ENCODE data around the gene CAPN12. TPM values are rescaled to one million over a fixed set of nuclear protein-coding genes. Genes with fewer than 3 reads are reported as not detected.

CAPN12 gene
- total and polyA plus RNA-seq, 7 experiments from 2014 or later, result 0.84 to 5.1 (median 2.6) TPM; not detected in 1

DNA sequence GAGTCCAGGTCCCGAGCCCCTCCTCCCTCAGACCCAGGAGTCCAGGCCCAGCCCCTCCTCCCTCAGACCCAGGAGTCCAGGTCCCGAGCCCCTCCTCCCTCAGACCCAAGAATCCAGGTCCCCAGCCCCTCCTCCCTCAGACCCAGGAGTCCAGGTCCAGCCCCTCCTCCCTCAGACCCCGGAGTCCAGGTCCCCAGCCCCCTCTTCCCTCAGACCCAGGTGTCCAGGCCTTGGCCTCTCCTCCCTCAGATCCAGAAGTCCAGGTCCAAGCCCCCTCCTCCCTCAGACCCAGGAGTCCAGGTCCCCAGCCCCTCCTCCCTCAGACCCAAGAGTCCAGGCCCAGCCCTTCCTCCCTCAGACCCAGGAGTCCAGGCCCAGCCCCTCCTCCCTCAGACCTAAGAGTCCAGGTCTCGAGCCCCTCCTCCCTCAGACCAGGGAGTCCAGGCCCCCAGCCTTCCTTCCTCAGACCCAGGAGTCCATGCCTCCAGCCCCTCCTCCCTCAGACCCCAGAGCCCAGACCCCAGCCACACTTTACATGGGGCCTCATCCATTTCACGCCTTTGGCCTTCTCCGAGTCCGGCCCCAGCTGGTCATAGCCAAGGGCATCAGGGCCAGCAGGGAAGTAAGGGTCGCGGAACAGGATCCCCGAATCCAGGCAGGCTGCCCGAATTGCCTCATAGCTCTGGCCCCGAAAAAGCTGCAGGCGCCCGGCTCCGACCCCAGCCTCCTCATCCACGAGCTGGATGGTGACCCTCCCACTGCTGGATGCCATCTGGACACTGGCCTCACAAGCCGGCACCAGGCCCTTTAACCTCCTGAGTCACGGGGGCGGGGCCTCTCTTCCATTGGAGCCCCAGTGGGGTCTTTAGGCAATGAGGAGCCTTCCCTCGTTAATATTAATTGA lies 628 bp downstream of the CAPN12 start:
- Mint-ChIP-seq H3K4me1 (peaks cover 0 to 13% (median 5%) of the 10 kb centered on the region in 7 donors), H3K27me3 (peaks cover 0 to 3% (median 0%) of the 10 kb centered on the region in 5 donors), H3K36me3 (no peaks in the 10 kb centered on the region), H3K9me3 (peaks cover 0 to 3% (median 0%) of the 10 kb centered on the region in 11 donors), H3K27ac (no peak overlapping the region), H3K4me3 (no peak overlapping the region)
- no peak overlapping the region for H3K4me3 ChIP-seq (ENCODE audit: low read length)
- intact Hi-C loops (cut with micrococcal nuclease), result no loop called here
- H3K36me3 ChIP-seq (ENCODE audit: control insufficient read depth in 2 of 3, insufficient read depth in 3 of 3, low read length in 3 of 3), result no peaks in the 10 kb centered on the region
- no peak overlapping the region for H3K27ac ChIP-seq (ENCODE audit: low read depth, low read length)
- ATAC-seq (no peak), DNase-seq (no peak)
- no peaks in the 10 kb centered on the region for H3K9me3 ChIP-seq (ENCODE audit: control insufficient read depth in 2 of 3, low read length in 3 of 3)
- peaks cover 0 to 9% of the 10 kb centered on the region in 2 donors for H3K4me1 ChIP-seq (ENCODE audit: control insufficient read depth in 2 of 2, insufficient read depth in 2 of 2, low read length in 2 of 2)
- ChIA-PET POLR2A (no interaction called here), CTCF (no interaction called here)
- no peaks in the 10 kb centered on the region for H3K27me3 ChIP-seq (ENCODE audit: control insufficient read depth in 2 of 2, insufficient read depth in 2 of 2, low read length in 2 of 2)

GRCh38 chr19:38742906-38743305 lies 1.4 kb downstream of the CAPN12 start:
- ATAC-seq (no peak), DNase-seq (no peak)
- no peaks in the 10 kb centered on the region for H3K36me3 ChIP-seq (ENCODE audit: control insufficient read depth in 2 of 3, insufficient read depth in 3 of 3, low read length in 3 of 3)
- peaks cover 0 to 11% of the 10 kb centered on the region in 2 donors for H3K4me1 ChIP-seq (ENCODE audit: control insufficient read depth in 2 of 2, insufficient read depth in 2 of 2, low read length in 2 of 2)
- H3K36me3 Mint-ChIP-seq, result no peaks in the 10 kb centered on the region
- no peak overlapping the region for H3K27ac Mint-ChIP-seq
- no peaks in the 10 kb centered on the region for H3K9me3 ChIP-seq (ENCODE audit: control insufficient read depth in 2 of 3, low read length in 3 of 3)
- intact Hi-C loops (cut with micrococcal nuclease), result no loop called here
- H3K27me3 Mint-ChIP-seq, result peaks cover 0 to 1% (median 0%) of the 10 kb centered on the region in 5 donors
- H3K4me1 Mint-ChIP-seq, result peaks cover 2 to 16% (median 7%) of the 10 kb centered on the region in 7 donors
- H3K4me3 Mint-ChIP-seq, result no peak overlapping the region
- H3K9me3 Mint-ChIP-seq, result peaks cover 0 to 3% (median 0%) of the 10 kb centered on the region in 11 donors
- no peak overlapping the region for H3K27ac ChIP-seq (ENCODE audit: low read depth, low read length)
- no peak overlapping the region for H3K4me3 ChIP-seq (ENCODE audit: low read length)
- no peaks in the 10 kb centered on the region for H3K27me3 ChIP-seq (ENCODE audit: control insufficient read depth in 2 of 2, insufficient read depth in 2 of 2, low read length in 2 of 2)
- ChIA-PET POLR2A (interaction anchor here (1.2 kb wide), 1 partner anchor 92 kb away, joined by 4 read pairs; no protein-coding TSS in a partner anchor), CTCF (interaction anchor here (0.6 kb wide), 1 partner anchor 20 kb away, joined by 3 read pairs; no protein-coding TSS in a partner anchor)

GRCh38 chr19:38742296-38742695 lies 2.0 kb downstream of the CAPN12 start:
- Mint-ChIP-seq H3K9me3 (peaks cover 0 to 3% (median 0%) of the 10 kb centered on the region in 11 donors), H3K27me3 (peaks cover 0 to 6% (median 0%) of the 10 kb centered on the region in 5 donors), H3K4me1 (peaks cover 7 to 21% (median 12%) of the 10 kb centered on the region in 7 donors), H3K27ac (no peak overlapping the region), H3K4me3 (no peak overlapping the region), H3K36me3 (peaks cover 0 to 3% (median 0%) of the 10 kb centered on the region in 5 donors)
- H3K4me3 ChIP-seq (ENCODE audit: low read length), result no peak overlapping the region
- H3K36me3 ChIP-seq (ENCODE audit: control insufficient read depth in 2 of 3, insufficient read depth in 3 of 3, low read length in 3 of 3), result no peaks in the 10 kb centered on the region
- intact Hi-C loops (cut with micrococcal nuclease), result no loop called here
- peaks cover 0 to 12% of the 10 kb centered on the region in 2 donors for H3K4me1 ChIP-seq (ENCODE audit: control insufficient read depth in 2 of 2, insufficient read depth in 2 of 2, low read length in 2 of 2)
- ChIA-PET CTCF (interaction anchor here (0.6 kb wide), 1 partner anchor 19 kb away, joined by 3 read pairs; no protein-coding TSS in a partner anchor), POLR2A (interaction anchor here (1.2 kb wide), 1 partner anchor 92 kb away, joined by 4 read pairs; no protein-coding TSS in a partner anchor)
- no peaks in the 10 kb centered on the region for H3K9me3 ChIP-seq (ENCODE audit: control insufficient read depth in 2 of 3, low read length in 3 of 3)
- DNase-seq (no peak), ATAC-seq (no peak)
- H3K27ac ChIP-seq (ENCODE audit: low read depth, low read length), result no peak overlapping the region
- no peaks in the 10 kb centered on the region for H3K27me3 ChIP-seq (ENCODE audit: control insufficient read depth in 2 of 2, insufficient read depth in 2 of 2, low read length in 2 of 2)

DNA sequence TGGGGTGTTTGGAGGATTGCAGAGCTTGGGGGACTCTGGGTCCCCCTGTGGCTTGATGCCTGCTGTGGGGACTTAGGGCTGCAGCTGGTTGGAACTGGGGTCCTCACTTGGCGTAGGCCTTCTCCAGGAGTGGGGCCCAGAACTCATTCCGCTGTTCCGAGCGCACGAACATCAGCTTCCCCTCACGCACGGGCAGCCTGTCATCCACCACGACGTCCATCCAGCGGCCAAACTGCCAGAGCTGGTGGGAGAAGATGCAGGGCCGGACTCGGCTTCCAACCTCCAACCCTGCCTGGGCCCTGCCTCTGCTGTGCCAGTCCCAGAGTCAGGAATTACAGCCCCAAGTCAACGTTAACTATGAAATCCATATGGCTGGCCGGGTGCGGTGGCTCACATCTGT lies 2.6 kb downstream of the CAPN12 start:
- no peak overlapping the region for H3K27ac Mint-ChIP-seq
- intact Hi-C loops (cut with micrococcal nuclease), result no loop called here
- no peaks in the 10 kb centered on the region for H3K36me3 ChIP-seq (ENCODE audit: control insufficient read depth in 2 of 3, insufficient read depth in 3 of 3, low read length in 3 of 3)
- peaks cover 7 to 25% (median 12%) of the 10 kb centered on the region in 7 donors for H3K4me1 Mint-ChIP-seq
- peaks cover 0 to 3% (median 0%) of the 10 kb centered on the region in 5 donors for H3K36me3 Mint-ChIP-seq
- H3K27me3 Mint-ChIP-seq, result peaks cover 0 to 7% (median 0%) of the 10 kb centered on the region in 5 donors
- no peak overlapping the region for H3K4me3 Mint-ChIP-seq
- no peak for DNase-seq
- H3K9me3 ChIP-seq (ENCODE audit: control insufficient read depth in 2 of 3, low read length in 3 of 3), result no peaks in the 10 kb centered on the region
- ChIA-PET POLR2A (interaction anchor here (1.2 kb wide), 1 partner anchor 93 kb away, joined by 4 read pairs; no protein-coding TSS in a partner anchor), CTCF (interaction anchor here (0.6 kb wide), 1 partner anchor 15 kb away, joined by 3 read pairs; no protein-coding TSS in a partner anchor)
- no peaks in the 10 kb centered on the region for H3K27me3 ChIP-seq (ENCODE audit: control insufficient read depth in 2 of 2, insufficient read depth in 2 of 2, low read length in 2 of 2)
- no peak for ATAC-seq
- no peak overlapping the region for H3K27ac ChIP-seq (ENCODE audit: low read depth, low read length)
- no peak overlapping the region for H3K4me3 ChIP-seq (ENCODE audit: low read length)
- peaks cover 0 to 3% (median 0%) of the 10 kb centered on the region in 11 donors for H3K9me3 Mint-ChIP-seq
- H3K4me1 ChIP-seq (ENCODE audit: control insufficient read depth in 2 of 2, insufficient read depth in 2 of 2, low read length in 2 of 2), result peaks cover 0 to 12% of the 10 kb centered on the region in 2 donors

GRCh38 chr19:38740932-38741331 lies 3.3 kb downstream of the CAPN12 start:
- ChIA-PET CTCF (no interaction called here), POLR2A (no interaction called here)
- Histone ChIP-seq H3K4me3 (ENCODE audit: low read length) (no peak overlapping the region), H3K9me3 (ENCODE audit: control insufficient read depth in 2 of 3, low read length in 3 of 3) (no peaks in the 10 kb centered on the region), H3K36me3 (ENCODE audit: control insufficient read depth in 2 of 3, insufficient read depth in 3 of 3, low read length in 3 of 3) (no peaks in the 10 kb centered on the region), H3K4me1 (ENCODE audit: control insufficient read depth in 2 of 2, insufficient read depth in 2 of 2, low read length in 2 of 2) (peaks cover 0 to 12% of the 10 kb centered on the region in 2 donors), H3K27ac (ENCODE audit: low read depth, low read length) (no peak overlapping the region), H3K27me3 (ENCODE audit: control insufficient read depth in 2 of 2, insufficient read depth in 2 of 2, low read length in 2 of 2) (no peaks in the 10 kb centered on the region)
- Mint-ChIP-seq H3K36me3 (peaks cover 0 to 3% (median 0%) of the 10 kb centered on the region in 5 donors), H3K4me1 (peaks cover 7 to 29% (median 12%) of the 10 kb centered on the region in 7 donors), H3K9me3 (peaks cover 0 to 3% (median 0%) of the 10 kb centered on the region in 11 donors), H3K27me3 (peaks cover 0 to 10% (median 0%) of the 10 kb centered on the region in 5 donors), H3K4me3 (no peak overlapping the region), H3K27ac (no peak overlapping the region)
- ATAC-seq, result no peak
- no peak for DNase-seq
- intact Hi-C loops (cut with micrococcal nuclease), result no loop called here

DNA sequence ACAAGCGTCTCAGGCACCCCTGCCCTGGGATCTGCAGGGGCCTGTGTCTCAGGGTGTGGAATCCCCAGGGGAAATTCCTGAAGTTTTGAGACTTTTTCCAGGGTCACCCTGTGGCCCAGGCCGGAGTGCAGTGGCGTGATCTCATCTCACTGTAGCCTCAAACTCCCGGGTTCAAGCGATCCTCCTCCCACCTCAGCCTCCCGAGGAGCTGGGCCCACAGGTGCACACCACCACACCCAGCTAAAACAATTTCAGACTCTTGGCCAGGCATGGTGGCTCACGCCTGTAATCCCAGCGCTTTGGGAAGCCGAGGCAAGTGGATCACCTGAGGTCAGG lies 4.0 kb downstream of the CAPN12 start:
- CTCF ChIA-PET, result no interaction called here
- Mint-ChIP-seq H3K27ac (no peak overlapping the region), H3K36me3 (peaks cover 0 to 3% (median 0%) of the 10 kb centered on the region in 5 donors), H3K9me3 (peaks cover 0 to 3% (median 0%) of the 10 kb centered on the region in 11 donors), H3K27me3 (peaks cover 0 to 10% (median 0%) of the 10 kb centered on the region in 5 donors), H3K4me3 (no peak overlapping the region), H3K4me1 (peaks cover 7 to 29% (median 14%) of the 10 kb centered on the region in 7 donors)
- Histone ChIP-seq H3K9me3 (ENCODE audit: control insufficient read depth in 2 of 3, low read length in 3 of 3) (no peaks in the 10 kb centered on the region), H3K4me3 (ENCODE audit: low read length) (no peak overlapping the region), H3K27me3 (ENCODE audit: control insufficient read depth in 2 of 2, insufficient read depth in 2 of 2, low read length in 2 of 2) (no peaks in the 10 kb centered on the region), H3K4me1 (ENCODE audit: control insufficient read depth in 2 of 2, insufficient read depth in 2 of 2, low read length in 2 of 2) (peaks cover 2 to 13% of the 10 kb centered on the region in 2 donors), H3K36me3 (ENCODE audit: control insufficient read depth in 2 of 3, insufficient read depth in 3 of 3, low read length in 3 of 3) (no peaks in the 10 kb centered on the region), H3K27ac (ENCODE audit: low read depth, low read length) (no peak overlapping the region)
- DNase-seq, result no peak
- POLR2A ChIA-PET, result interaction anchor here (0.7 kb wide), 2 partner anchors 106 to 109 kb away, joined by 3 to 4 read pairs; no protein-coding TSS in a partner anchor
- intact Hi-C loops (cut with micrococcal nuclease), result no loop called here
- no peak for ATAC-seq

Measured in naive thymus-derived CD4-positive, alpha-beta T cell (primary cell).